Prostate gland (tissue), 2 donors: ENCODE measurements around the gene COMT. TPM values are rescaled to one million over a fixed set of nuclear protein-coding genes. Genes with fewer than 3 reads are reported as not detected.

Experiments used
- DNase-seq: peaks from one replicate; pipeline ENCODE4 v3.0.0-alpha.2; 2019; ENCODE audit warnings: low spot score
- H3K27ac ChIP-seq, 2 donors: fragments of 200-600 bp; sonication (generic); 2 replicates each; pipeline ENCODE4 v1.5.1; 2017 to 2019
- H3K27me3 ChIP-seq: fragments of 200-600 bp; sonication (generic); replicated peaks from 2 replicates; pipeline ENCODE4 v1.5.1; 2019; ENCODE audit not compliant: insufficient read depth
- H3K36me3 ChIP-seq, 2 donors: fragments of 200-600 bp; sonication (generic); 1 replicate in 1 of 2; 2 replicates in 1 of 2; pipeline versions ENCODE4 v1.5.1 to v1.8.1; 2017 to 2019
- H3K4me1 ChIP-seq: fragments of 200-600 bp; sonication (generic); replicated peaks from 2 replicates; pipeline ENCODE4 v1.5.1; 2019
- H3K4me3 ChIP-seq, 2 donors: fragments of 200-600 bp; sonication (generic); 2 replicates each; pipeline ENCODE4 v1.5.1; 2017 to 2019
- H3K9me3 ChIP-seq: fragments of 200-600 bp; sonication (generic); 2 replicates; pipeline ENCODE4 v1.5.1; 2017
- CTCF ChIP-seq, 4 experiments: fragments of 200-600 bp in 2 of 4; fragments of 450-650 bp in 2 of 4; sonication (generic) in 2 of 4; IDR thresholded peaks; 1 replicate in 3 of 4; 2 replicates in 1 of 4; pipeline ENCODE4 v1.5.1; 2016 to 2019; ENCODE audit warnings: antibody characterized with exemption in 4 of 4, mild to moderate bottlenecking in 2 of 4, moderate library complexity in 2 of 4
- POLR2A ChIP-seq: fragments of 450-650 bp; IDR thresholded peaks from one replicate; pipeline ENCODE4 v1.6.1; 2016; ENCODE audit warnings: antibody characterized with exemption, mild to moderate bottlenecking
- POLR2AphosphoS5 ChIP-seq: sonication (generic); formaldehyde crosslinking; IDR thresholded peaks from one replicate; pipeline ENCODE4 v1.6.1; 2017; ENCODE audit warnings: antibody characterized with exemption
- WGBS: methylation state at CpG from one replicate; pipeline ENCODE4 v1.1.5; 2018; 5-methylcytosine and 5-hydroxymethylcytosine counted together
- intact Hi-C: fragments of 100-400 bp; cut with DNase I; formaldehyde crosslinking; loops from one replicate; pipeline ENCODE4 v1.14.2; 2022
- total RNA-seq, 2 donors: library from RNA; depleted of rRNA; stranded (reverse); fragments of >200 nt; gene quantifications; one replicate each; pipeline ENCODE4 v1.1.0, GENCODE V29; 2016

Gene COMT
- total RNA-seq, 2 donors from 2014 or later = 456 to 513 TPM

- H3K4me3 ChIP-seq = no peak overlapping the region
- no peak overlapping the region for H3K27ac ChIP-seq
- intact Hi-C loops = no loop called here
- no peaks in the 10 kb centered on the region for H3K9me3 ChIP-seq
- DNase-seq = no peak
- TF ChIP-seq POLR2A (no peak), CTCF (IDR thresholded peaks at IDR 0.05) (no peak), POLR2AphosphoS5 (no peak)
- no peaks in the 10 kb centered on the region for H3K27me3 ChIP-seq
- WGBS = 74% methylated on average over 31 of the region's 32 CpGs
- H3K36me3 ChIP-seq = peaks cover 5 to 7% of the 10 kb centered on the region in 2 donors
- H3K4me1 ChIP-seq = no peaks in the 10 kb centered on the region
These were observed 36.0 kb downstream of the COMT start for GRCh38 chr22:19977296-19978243.

- DNase-seq = no peak
- WGBS = 96% methylated on average over 12 of the region's 17 CpGs
- Histone ChIP-seq H3K9me3 (no peaks in the 10 kb centered on the region), H3K27ac (no peak overlapping the region), H3K27me3 (no peaks in the 10 kb centered on the region), H3K4me1 (no peaks in the 10 kb centered on the region), H3K36me3 (peaks cover 5 to 7% of the 10 kb centered on the region in 2 donors), H3K4me3 (no peak overlapping the region)
- TF ChIP-seq POLR2A (no peak), POLR2AphosphoS5 (no peak), CTCF (IDR thresholded peaks at IDR 0.05) (no peak)
- intact Hi-C loops = no loop called here
These were observed 37.2 kb downstream of the COMT start for GRCh38 chr22:19978748-19979147.

DNA sequence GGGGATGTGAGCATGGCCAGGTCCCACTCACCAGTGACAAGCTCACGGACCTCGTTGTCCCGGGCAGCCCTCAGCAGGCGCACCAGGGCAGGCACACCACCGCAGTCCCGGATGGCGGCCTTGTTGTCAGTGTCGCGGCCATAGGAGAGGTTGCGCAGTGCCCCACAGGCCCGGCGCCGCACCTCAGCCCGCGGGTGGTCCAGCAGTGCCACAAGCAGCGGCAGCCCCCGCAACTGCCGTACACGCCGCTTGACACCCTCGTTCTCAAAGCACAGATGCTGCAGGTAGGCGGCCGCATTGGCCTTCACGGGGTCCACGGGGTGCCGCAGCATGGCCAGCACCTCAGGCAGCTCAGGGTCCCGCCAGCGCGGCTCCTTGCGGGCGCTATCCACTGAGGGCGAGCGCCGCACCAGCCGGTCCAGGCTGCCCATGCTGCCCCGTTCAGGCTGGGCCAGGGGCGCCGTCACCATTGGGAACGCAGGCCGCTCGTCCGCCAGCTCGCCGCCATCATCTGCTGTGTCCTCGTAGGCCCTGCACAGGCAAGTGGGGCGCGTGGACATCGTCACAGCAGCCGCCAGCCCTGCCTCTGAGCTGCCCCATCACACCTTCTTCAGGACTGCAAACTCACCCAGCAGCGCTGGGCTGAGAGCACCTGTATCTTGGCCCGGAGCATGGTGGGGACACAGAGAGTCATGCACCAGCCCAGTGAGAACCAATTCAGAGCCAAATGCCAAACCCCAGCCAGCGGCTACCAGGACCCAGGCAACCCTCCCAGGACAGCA lies 38.3 kb downstream of the COMT start:
- TF ChIP-seq CTCF (IDR thresholded peaks at IDR 0.05) (no peak), POLR2A (no peak), POLR2AphosphoS5 (no peak)
- intact Hi-C loops = no loop called here

GRCh38 chr22:19980766-19981165 lies 39.2 kb downstream of the COMT start:
- intact Hi-C loops = no loop called here
- H3K27ac ChIP-seq = no peak overlapping the region
- H3K27me3 ChIP-seq = no peaks in the 10 kb centered on the region
- 95% methylated on average over 6 of the region's 7 CpGs for WGBS
- no peaks in the 10 kb centered on the region for H3K9me3 ChIP-seq
- no peak for DNase-seq
- TF ChIP-seq CTCF (IDR thresholded peaks at IDR 0.05) = no peak
- no peak for TF ChIP-seq POLR2AphosphoS5
- no peak for TF ChIP-seq POLR2A
- no peak overlapping the region for H3K4me3 ChIP-seq
- peaks cover 1% of the 10 kb centered on the region for H3K4me1 ChIP-seq
- H3K36me3 ChIP-seq = peaks cover 5 to 7% of the 10 kb centered on the region in 2 donors

More for the DNA sequence above, 38.3 kb downstream of the COMT start:
- Histone ChIP-seq H3K4me1 (no peaks in the 10 kb centered on the region), H3K36me3 (peaks cover 5 to 7% of the 10 kb centered on the region in 2 donors), H3K9me3 (no peaks in the 10 kb centered on the region), H3K27me3 (no peaks in the 10 kb centered on the region), H3K27ac (no peak overlapping the region), H3K4me3 (no peak overlapping the region)
- DNase-seq = no peak
- 96% methylated on average over 48 of the region's 52 CpGs for WGBS
